GM19467 (cell line): Measurements from ENCODE around the gene TMA7B.

Experiments
- ATAC-seq: cut with Tn5 transposase; IDR thresholded peaks from one replicate; pipeline ENCODE4 v1.9.1; 2021; ENCODE audit warnings: mild to moderate bottlenecking, moderate library complexity; ENCODE audit not compliant: unreplicated experiment

The TMA7B gene

GRCh38 chr22:39997939-39998726 lies 37.9 kb downstream of the TMA7B start:
- no peak for ATAC-seq

- ATAC-seq = no peak
Observed at GRCh38 chr22:39999144-39999757, 39.1 kb downstream of the TMA7B start.

GRCh38 chr22:40000171-40000570 lies 40.0 kb downstream of the TMA7B start:
- no peak for ATAC-seq

- ATAC-seq = no peak
Observed at GRCh38 chr22:40001106-40001505, 40.9 kb downstream of the TMA7B start.

GRCh38 chr22:40001800-40002577 lies 41.8 kb downstream of the TMA7B start:
- ATAC-seq = no peak

- ATAC-seq = no peak
Observed at GRCh38 chr22:40002935-40003715, 42.9 kb downstream of the TMA7B start.

GRCh38 chr22:40004836-40005235 lies 44.6 kb downstream of the TMA7B start:
- no peak for ATAC-seq

- ATAC-seq = no peak
Observed at GRCh38 chr22:40006641-40007040, 46.4 kb downstream of the TMA7B start.

GRCh38 chr22:40007853-40008710 lies 47.9 kb downstream of the TMA7B start:
- no peak for ATAC-seq

- no peak for ATAC-seq
Observed at GRCh38 chr22:40008726-40009291, 48.6 kb downstream of the TMA7B start.

GRCh38 chr22:40009292-40009774 lies 49.1 kb downstream of the TMA7B start:
- no peak for ATAC-seq

GRCh38 chr22:40009951-40010671 lies 49.9 kb downstream of the TMA7B start:
- no peak for ATAC-seq

GRCh38 chr22:40010746-40011145 lies 50.5 kb downstream of the TMA7B start:
- ATAC-seq = no peak
